Peyer's patch (tissue), 4 donors: ENCODE data around the gene CIAO1. TPM values are rescaled to one million over a fixed set of nuclear protein-coding genes. Genes with fewer than 3 reads are reported as not detected.

Source experiments
- DNase-seq, 3 donors: peaks; one replicate each; pipeline ENCODE4 v3.0.0-alpha.2; 2017 to 2019
- H3K27ac ChIP-seq, 4 donors: fragments of 200-600 bp; sonication (generic); one replicate each; pipeline ENCODE4 v1.5.1; 2016 to 2019
- H3K27me3 ChIP-seq, 2 donors: fragments of 200-600 bp; sonication (generic); one replicate each; pipeline ENCODE4 v1.5.1; 2019
- H3K36me3 ChIP-seq, 3 donors: fragments of 200-600 bp; sonication (generic); one replicate each; pipeline ENCODE4 v1.5.1; 2016 to 2019
- H3K4me1 ChIP-seq, 4 donors: fragments of 200-600 bp; sonication (generic); one replicate each; pipeline ENCODE4 v1.5.1; 2016 to 2019
- H3K4me3 ChIP-seq, 4 donors: fragments of 200-600 bp; sonication (generic); 1 replicate in 3 of 4; 2 replicates in 1 of 4; pipeline ENCODE4 v1.5.1; 2016 to 2019; ENCODE audit warnings: mild to moderate bottlenecking in 1 of 4
- H3K9me3 ChIP-seq, 4 donors: fragments of 200-600 bp; sonication (generic); one replicate each; pipeline ENCODE4 v1.5.1; 2016 to 2019; ENCODE audit warnings: mild to moderate bottlenecking in 1 of 4
- POLR2A ChIP-seq, 2 donors: fragments of 450-650 bp; IDR thresholded peaks; one replicate each; pipeline ENCODE4 v1.5.1; 2017; ENCODE audit warnings: antibody characterized with exemption in 2 of 2, mild to moderate bottlenecking in 2 of 2, moderate library complexity in 2 of 2
- total RNA-seq, 4 donors: library from RNA; depleted of rRNA; stranded (reverse); fragments of >200 nt; gene quantifications; one replicate each; pipeline ENCODE4 v1.1.0, GENCODE V29; 2016
- TF ChIP-seq, protein P1 (sequence below), 6 experiments: fragments of 450-650 bp in 4 of 6; fragments of 200-600 bp in 2 of 6; sonication (generic) in 1 of 6; IDR thresholded peaks; one replicate each; pipeline ENCODE4 v1.5.1; 2017 to 2019; ENCODE audit warnings: antibody characterized with exemption in 6 of 6, mild to moderate bottlenecking in 3 of 6, moderate library complexity in 1 of 6

Gene CIAO1
- total RNA-seq, 4 donors from 2014 or later: 131 to 189 (median 154) TPM

- DNase-seq: no peak
- Histone ChIP-seq H3K27ac (no peak overlapping the region), H3K4me1 (peaks cover 0 to 8% (median 3%) of the 10 kb centered on the region in 4 donors), H3K4me3 (no peak overlapping the region), H3K36me3 (no peaks in the 10 kb centered on the region), H3K9me3 (no peaks in the 10 kb centered on the region), H3K27me3 (no peaks in the 10 kb centered on the region)
- TF ChIP-seq, protein P1, sequence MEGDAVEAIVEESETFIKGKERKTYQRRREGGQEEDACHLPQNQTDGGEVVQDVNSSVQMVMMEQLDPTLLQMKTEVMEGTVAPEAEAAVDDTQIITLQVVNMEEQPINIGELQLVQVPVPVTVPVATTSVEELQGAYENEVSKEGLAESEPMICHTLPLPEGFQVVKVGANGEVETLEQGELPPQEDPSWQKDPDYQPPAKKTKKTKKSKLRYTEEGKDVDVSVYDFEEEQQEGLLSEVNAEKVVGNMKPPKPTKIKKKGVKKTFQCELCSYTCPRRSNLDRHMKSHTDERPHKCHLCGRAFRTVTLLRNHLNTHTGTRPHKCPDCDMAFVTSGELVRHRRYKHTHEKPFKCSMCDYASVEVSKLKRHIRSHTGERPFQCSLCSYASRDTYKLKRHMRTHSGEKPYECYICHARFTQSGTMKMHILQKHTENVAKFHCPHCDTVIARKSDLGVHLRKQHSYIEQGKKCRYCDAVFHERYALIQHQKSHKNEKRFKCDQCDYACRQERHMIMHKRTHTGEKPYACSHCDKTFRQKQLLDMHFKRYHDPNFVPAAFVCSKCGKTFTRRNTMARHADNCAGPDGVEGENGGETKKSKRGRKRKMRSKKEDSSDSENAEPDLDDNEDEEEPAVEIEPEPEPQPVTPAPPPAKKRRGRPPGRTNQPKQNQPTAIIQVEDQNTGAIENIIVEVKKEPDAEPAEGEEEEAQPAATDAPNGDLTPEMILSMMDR (IDR thresholded peaks at IDR 0.05): no peak
- TF ChIP-seq POLR2A (IDR thresholded peaks at IDR 0.05): no peak
Measured at GRCh38 chr2:96239745-96240264, 26.2 kb upstream of the CIAO1 start.

- no peaks in the 10 kb centered on the region for H3K36me3 ChIP-seq
Measured at GRCh38 chr2:96240341-96241038, 25.5 kb upstream of the CIAO1 start.

DNA sequence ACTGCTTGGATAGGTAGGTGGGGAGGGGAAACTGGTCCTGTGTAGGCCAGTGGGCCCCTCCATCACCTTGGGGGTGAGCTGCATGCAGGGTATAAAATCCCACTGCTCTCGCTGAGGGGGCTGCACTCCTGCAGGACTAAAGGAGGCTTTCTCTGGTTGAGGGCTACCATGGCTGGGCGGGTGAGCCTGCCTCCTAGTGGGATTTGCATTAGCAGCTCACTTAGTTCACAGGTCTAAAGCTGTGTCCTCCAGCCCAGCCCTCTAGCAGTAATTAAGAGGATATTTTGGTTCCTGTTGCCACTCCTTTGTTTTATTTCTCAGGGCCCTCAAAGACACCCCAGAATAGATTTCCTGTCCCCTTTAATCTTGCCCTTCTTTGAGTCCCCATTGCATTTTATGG, 24.8 kb upstream of the CIAO1 start:
- Histone ChIP-seq H3K27me3 (no peaks in the 10 kb centered on the region), H3K27ac (peak overlapping the region; percentile 35 to 82 (median 70)), H3K9me3 (no peaks in the 10 kb centered on the region), H3K4me1 (peaks cover 0 to 8% (median 3%) of the 10 kb centered on the region in 4 donors), H3K36me3 (no peaks in the 10 kb centered on the region), H3K4me3 (no peak overlapping the region)
- no peak for TF ChIP-seq POLR2A (IDR thresholded peaks at IDR 0.05)
- TF ChIP-seq, protein P1 (IDR thresholded peaks at IDR 0.05): no peak
- no peak for DNase-seq

More at GRCh38 chr2:96240341-96241038, 25.5 kb upstream of the CIAO1 start:
- no peak for DNase-seq
- H3K27me3 ChIP-seq: no peaks in the 10 kb centered on the region
- no peak overlapping the region for H3K4me3 ChIP-seq
- H3K27ac ChIP-seq: peak overlapping the region in 2 of 4 donors; percentile 35 to 82
- TF ChIP-seq POLR2A (IDR thresholded peaks at IDR 0.05): no peak
- TF ChIP-seq, protein P1 (IDR thresholded peaks at IDR 0.05): no peak
- H3K4me1 ChIP-seq: peaks cover 0 to 8% (median 3%) of the 10 kb centered on the region in 4 donors
- H3K9me3 ChIP-seq: no peaks in the 10 kb centered on the region

DNA sequence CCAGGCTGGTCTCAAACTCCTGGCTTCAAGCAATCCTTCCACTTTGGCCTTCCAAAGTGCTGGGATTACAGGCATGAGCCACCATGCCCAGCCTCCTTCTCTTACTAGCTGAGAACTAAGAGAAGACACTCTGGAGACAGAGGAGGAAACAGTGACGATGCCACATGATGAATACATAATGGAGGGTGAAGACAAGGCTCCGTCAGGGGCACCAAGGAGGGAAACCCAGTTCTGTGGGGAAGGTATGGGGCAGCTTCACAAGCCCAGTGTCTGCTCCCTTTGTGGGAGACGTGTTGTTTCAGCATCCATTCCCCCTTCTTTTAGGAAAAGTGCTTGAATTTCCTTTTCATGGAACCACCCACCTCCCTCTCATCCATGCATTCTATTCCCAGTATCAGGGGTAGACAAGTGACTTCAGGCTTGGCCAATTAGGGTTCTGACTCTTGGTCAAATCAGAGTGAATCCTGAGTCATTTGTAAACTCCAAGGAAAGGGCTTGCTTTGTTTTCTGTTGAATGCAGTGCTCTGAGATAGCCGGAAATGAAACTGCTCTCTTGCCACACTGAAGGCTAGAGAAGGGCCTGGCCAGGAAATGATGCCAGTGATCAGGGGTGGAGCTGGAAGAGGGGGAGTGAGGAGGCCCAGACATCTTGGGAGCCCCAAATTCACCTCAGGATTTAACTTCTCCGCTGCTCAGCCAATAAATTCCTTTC, 24.0 kb upstream of the CIAO1 start:
- TF ChIP-seq POLR2A (IDR thresholded peaks at IDR 0.05): no peak
- TF ChIP-seq, protein P1 (IDR thresholded peaks at IDR 0.05): no peak
- peak overlapping the region; percentile 59 to 82 (median 72) for H3K27ac ChIP-seq
- H3K36me3 ChIP-seq: no peaks in the 10 kb centered on the region
- H3K9me3 ChIP-seq: no peaks in the 10 kb centered on the region
- H3K27me3 ChIP-seq: no peaks in the 10 kb centered on the region
- H3K4me1 ChIP-seq: peaks cover 0 to 8% (median 3%) of the 10 kb centered on the region in 4 donors
- H3K4me3 ChIP-seq: no peak overlapping the region
- DNase-seq: peak in 2 of 3 donors; percentile 77 to 79

- Histone ChIP-seq H3K27me3 (no peaks in the 10 kb centered on the region), H3K36me3 (no peaks in the 10 kb centered on the region), H3K4me3 (no peak overlapping the region), H3K9me3 (no peaks in the 10 kb centered on the region), H3K27ac (no peak overlapping the region), H3K4me1 (peaks cover 0 to 8% (median 3%) of the 10 kb centered on the region in 4 donors)
- TF ChIP-seq POLR2A (IDR thresholded peaks at IDR 0.05): no peak
- TF ChIP-seq, protein P1 (IDR thresholded peaks at IDR 0.05): no peak
- DNase-seq: no peak
Measured at GRCh38 chr2:96243843-96244242, 22.2 kb upstream of the CIAO1 start.
